SH-SY5Y (cell line): ENCODE data around the gene MAP3K20.

Source experiments
- GATA2 ChIP-seq: IDR thresholded peaks from 2 replicates; pipeline ENCODE4 v1.6.1; 2011; ENCODE audit warnings: mild to moderate bottlenecking, low read depth, low read length
- GATA3 ChIP-seq: IDR thresholded peaks from 2 replicates; pipeline ENCODE4 v1.6.1; 2011; ENCODE audit warnings: low read depth, mild to moderate bottlenecking, low read length, moderate library complexity

DNA sequence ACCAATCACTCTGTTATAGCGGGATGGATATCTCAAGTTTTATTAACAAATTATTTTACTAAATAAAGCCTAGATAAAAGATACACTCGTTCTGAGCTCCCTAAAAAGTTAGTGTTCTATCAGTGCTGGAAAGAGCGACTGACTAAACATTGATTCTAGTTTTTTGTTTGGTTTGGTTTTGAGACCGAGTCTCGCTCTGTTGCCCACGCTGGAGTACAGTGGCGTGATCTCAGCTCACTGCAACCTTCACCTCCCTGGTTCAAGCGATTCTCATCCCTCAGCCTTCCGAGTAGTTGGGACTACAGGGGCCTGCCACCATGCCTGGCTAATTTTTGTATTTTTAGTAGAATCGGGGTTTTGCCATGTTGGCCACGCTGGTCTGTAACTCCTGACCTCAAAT lies 205.2 kb downstream of the MAP3K20 start:
- no peak for TF ChIP-seq GATA2
- TF ChIP-seq GATA3, result no peak
